DND-41 (cell line): ENCODE measurements around the gene DNAH14.

Source experiments
- CTCF ChIP-seq: IDR thresholded peaks from 2 replicates; pipeline ENCODE4 v1.5.1; 2012; ENCODE audit warnings: borderline replicate concordance, low read length, moderate library complexity, mild to moderate bottlenecking; ENCODE audit not compliant: poor library complexity, severe bottlenecking; ENCODE audit errors: extremely low read depth
- EZH2 ChIP-seq: IDR thresholded peaks from 3 replicates; pipeline ENCODE4 v1.6.1; 2012; ENCODE audit warnings: borderline replicate concordance, low read depth, mild to moderate bottlenecking, moderate library complexity, low read length, inconsistent platforms; ENCODE audit not compliant: severe bottlenecking

GRCh38 chr1:225158291-225158690 is 228.8 kb downstream of the DNAH14 start:
- TF ChIP-seq CTCF (no peak), EZH2 (no peak)
